Retinal pigment epithelial cell (primary cell): ENCODE data around the gene KIF5C.
A peak's percentile ranks its signal among the peaks of the same experiment; 100 is the strongest.

Experiments
- DNase-seq: peaks from one replicate; pipeline ENCODE4 v3.0.0-alpha.2; 2010; ENCODE audit warnings: low read depth
- H3K4me3 ChIP-seq: 2 replicates; pipeline ENCODE4 v1.5.1; 2011; ENCODE audit warnings: mild to moderate bottlenecking, low read length, control low read depth, moderate library complexity
- CTCF ChIP-seq: conservative IDR thresholded peaks from 2 replicates; pipeline ENCODE4 v1.5.1; 2011; ENCODE audit warnings: low read depth, low read length, control low read depth, inconsistent platforms

Gene KIF5C

GRCh38 chr2:148885988-148886387 is 11.0 kb downstream of the KIF5C start:
- no peak for DNase-seq
- TF ChIP-seq CTCF: no peak
- H3K4me3 ChIP-seq: no peak overlapping the region

GRCh38 chr2:148887350-148888002 is 12.4 kb downstream of the KIF5C start:
- no peak for DNase-seq
- TF ChIP-seq CTCF: no peak
- H3K4me3 ChIP-seq: peak overlapping the region; percentile 57

- no peak for DNase-seq
These were observed 13.0 kb downstream of the KIF5C start for GRCh38 chr2:148888003-148888501.

GRCh38 chr2:148888986-148889385 is 14.0 kb downstream of the KIF5C start:
- no peak overlapping the region for H3K4me3 ChIP-seq
- no peak for TF ChIP-seq CTCF
- no peak for DNase-seq

More at GRCh38 chr2:148888003-148888501, 13.0 kb downstream of the KIF5C start:
- peak; percentile 39 for TF ChIP-seq CTCF
- peak overlapping the region; percentile 57 for H3K4me3 ChIP-seq

- DNase-seq: no peak
- H3K4me3 ChIP-seq: no peak overlapping the region
- TF ChIP-seq CTCF: no peak
These were observed 18.9 kb downstream of the KIF5C start for GRCh38 chr2:148893906-148894305.

GRCh38 chr2:148896136-148896535 is 21.1 kb downstream of the KIF5C start:
- TF ChIP-seq CTCF: no peak
- no peak for DNase-seq
- no peak overlapping the region for H3K4me3 ChIP-seq

GRCh38 chr2:148899638-148900318 is 24.8 kb downstream of the KIF5C start:
- TF ChIP-seq CTCF: no peak
- no peak overlapping the region for H3K4me3 ChIP-seq
- no peak for DNase-seq
